ENCODE data around the gene ARRB1.

ARRB1 gene

GRCh38 chr11:75214843-75215242 is 136.6 kb downstream of the ARRB1 start:
- no peak for FAIRE-seq

- FAIRE-seq = no peak
These were observed 137.0 kb downstream of the ARRB1 start for GRCh38 chr11:75214411-75214821.

Measured in G401.6 (cell line).